ENCODE results near the gene RAB40C.

- TF ChIP-seq CTCF (IDR thresholded peaks at IDR 0.05) (no peak), EZH2phosphoT487 (IDR thresholded peaks at IDR 0.05) (no peak), EZH2 (IDR thresholded peaks at IDR 0.05) (no peak)
Observed at GRCh38 chr16:568401-569258, 21.2 kb upstream of the RAB40C start.

Data from neural progenitor cell (in vitro differentiated cells).